ENCODE results near the gene MSL1.

MSL1 gene

GRCh38 chr17:40180694-40181093, 58.9 kb downstream of the MSL1 start:
- no peak for TF ChIP-seq CTCF (conservative IDR thresholded peaks at IDR 0.05; ENCODE audit: low read depth, low read length)
- no peak overlapping the region for H3K4me3 ChIP-seq (ENCODE audit: low read length)
- no peak for DNase-seq (ENCODE audit: low read depth)

- no peak overlapping the region for H3K4me3 ChIP-seq (ENCODE audit: low read length)
- TF ChIP-seq CTCF (conservative IDR thresholded peaks at IDR 0.05; ENCODE audit: low read depth, low read length): no peak
- DNase-seq (ENCODE audit: low read depth): no peak
Measured at GRCh38 chr17:40181205-40181604, 59.4 kb downstream of the MSL1 start.

- H3K4me3 ChIP-seq (ENCODE audit: low read length): no peak overlapping the region
- DNase-seq (ENCODE audit: low read depth): no peak
- no peak for TF ChIP-seq CTCF (conservative IDR thresholded peaks at IDR 0.05; ENCODE audit: low read depth, low read length)
Measured at GRCh38 chr17:40182606-40183005, 60.8 kb downstream of the MSL1 start.

Measured in retinal pigment epithelial cell (primary cell).